OCI-LY3 (cell line): ENCODE data around the gene SLA2.

Source experiments
- CTCF ChIP-seq: fragments of 200-600, 300-600 bp; sonication (generic); IDR thresholded peaks from 2 replicates; pipeline ENCODE4 v1.5.1; 2014; ENCODE audit warnings: antibody characterized with exemption, low read length, low read depth
- EZH2phosphoT487 ChIP-seq: fragments of 200-600 bp; shearing (Covaris generic); IDR thresholded peaks from 2 replicates; pipeline ENCODE4 v1.6.1; 2018; ENCODE audit warnings: antibody characterized with exemption, mixed run types, low read depth

DNA sequence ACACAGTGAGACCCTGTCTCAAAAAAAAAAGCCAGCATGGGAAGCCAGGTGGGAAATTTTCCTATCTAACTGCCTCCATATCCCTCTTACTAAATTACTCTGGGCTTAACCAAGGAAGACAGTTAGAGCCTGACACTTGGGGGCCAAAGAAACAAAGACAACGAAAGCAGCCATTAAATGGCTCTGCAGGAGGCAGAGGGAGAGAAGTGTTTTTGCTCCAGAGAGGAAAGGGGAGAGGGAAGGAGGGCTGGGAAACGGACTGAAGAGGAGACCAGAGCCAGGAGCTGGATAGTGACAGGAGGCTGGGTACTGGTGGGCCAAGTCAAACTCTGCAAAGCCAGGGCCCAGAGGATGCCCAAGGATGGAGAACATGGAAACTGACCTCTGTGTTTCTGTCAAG is 83.3 kb downstream of the SLA2 start:
- TF ChIP-seq CTCF (no peak), EZH2phosphoT487 (no peak)
